DOHH2 (cell line): Measurements from ENCODE around the gene DCST2.

Experiments used
- CTCF ChIP-seq: fragments of 200-600 bp; sonication (generic); IDR thresholded peaks from one replicate; pipeline ENCODE4 v1.5.1; 2014; ENCODE audit warnings: antibody characterized with exemption, mild to moderate bottlenecking, low read depth, low read length; ENCODE audit not compliant: poor library complexity, severe bottlenecking
- EZH2phosphoT487 ChIP-seq: fragments of 200-600 bp; sonication (generic); IDR thresholded peaks from 2 replicates; pipeline ENCODE4 v1.6.1; 2017; ENCODE audit warnings: borderline replicate concordance, mild to moderate bottlenecking, antibody characterized with exemption, low read length, moderate library complexity, mixed read lengths

GRCh38 chr1:155042789-155043188 lies 9.2 kb upstream of the DCST2 start:
- no peak for TF ChIP-seq CTCF
- TF ChIP-seq EZH2phosphoT487: no peak
